Activated CD8-positive, alpha-beta memory T cell treated with anti-CD3 and anti-CD28 coated beads, Interleukin-2, amount 50 U/mL, for 1 hour (primary cell): ENCODE data around the gene NTM.
"Not testable (repeated sequence)": the region's sequence is repeated elsewhere in the genome, so short reads cannot be mapped to it uniquely, and the experiment has no call there.

Experiments used
- DNase-seq: peaks from one replicate; pipeline ENCODE4 v3.0.0-alpha.2; 2020; ENCODE audit errors: extremely low read depth

NTM gene

GRCh38 chr11:132045107-132045506 lies 674.7 kb downstream of the NTM start:
- no peak for DNase-seq

DNA sequence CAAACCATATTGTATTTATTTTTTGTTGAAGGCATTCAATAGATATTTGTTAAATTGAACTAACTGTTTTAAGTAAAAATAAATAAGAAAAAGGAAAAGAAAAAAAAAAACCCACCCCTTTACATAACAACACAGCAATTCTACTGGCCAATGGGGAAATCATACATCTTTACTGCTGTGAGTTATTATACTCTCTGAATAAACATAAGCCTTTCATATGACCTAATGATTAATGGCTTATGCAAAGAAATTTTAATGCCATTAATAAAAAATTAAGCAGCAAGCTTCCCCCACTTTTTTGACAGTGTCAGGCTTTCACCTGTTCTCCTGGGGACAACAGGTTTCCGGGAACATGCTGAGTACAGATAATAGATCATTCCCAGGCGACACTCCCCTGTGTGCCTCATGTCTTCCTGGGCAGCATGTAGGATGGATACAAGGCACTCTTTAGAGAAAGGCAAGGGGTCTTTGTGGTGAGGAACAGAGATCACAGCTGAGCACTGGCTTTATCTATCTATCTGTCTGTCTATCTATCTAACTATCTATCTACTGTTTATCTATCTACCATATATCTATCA lies 676.0 kb downstream of the NTM start:
- no peak for DNase-seq

DNA sequence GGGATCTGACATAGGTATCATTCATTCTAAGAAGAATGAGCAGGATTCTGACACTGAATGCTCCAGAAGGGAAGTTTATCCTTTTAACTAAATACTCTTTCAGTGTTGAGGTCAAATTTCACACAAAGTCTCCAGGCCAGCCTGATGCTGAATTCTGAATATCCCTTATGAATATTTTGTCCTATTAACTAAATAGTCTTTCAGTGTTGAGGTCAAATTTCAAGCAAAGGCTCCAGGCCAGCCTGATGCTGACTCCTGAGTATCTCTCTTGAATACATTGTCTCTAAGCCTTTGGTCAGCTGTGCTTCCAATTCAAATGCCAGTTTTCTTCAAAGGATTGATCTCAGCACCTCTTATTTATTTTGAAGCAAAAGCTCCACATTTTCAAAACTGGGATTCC lies 676.8 kb downstream of the NTM start:
- DNase-seq = no peak

DNA sequence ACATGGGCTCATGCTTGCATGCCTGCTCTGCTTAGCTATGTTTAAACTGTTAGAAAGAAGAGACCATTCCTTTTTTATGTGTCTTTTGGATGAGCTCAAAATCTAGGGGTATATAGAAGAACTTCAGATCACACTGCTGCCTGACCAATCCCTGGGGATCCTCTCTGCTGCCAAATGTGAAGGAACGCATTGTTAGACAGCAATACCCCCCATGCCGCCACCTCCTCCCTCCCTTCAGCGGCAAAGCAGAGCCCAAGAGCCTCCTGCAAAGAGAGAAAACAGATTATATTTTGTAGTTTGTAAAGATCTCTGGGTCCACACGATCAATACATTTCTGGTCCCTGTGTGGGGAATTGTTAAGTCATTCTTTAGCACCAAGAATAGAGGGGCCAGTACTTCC lies 677.6 kb downstream of the NTM start:
- DNase-seq = no peak

DNA sequence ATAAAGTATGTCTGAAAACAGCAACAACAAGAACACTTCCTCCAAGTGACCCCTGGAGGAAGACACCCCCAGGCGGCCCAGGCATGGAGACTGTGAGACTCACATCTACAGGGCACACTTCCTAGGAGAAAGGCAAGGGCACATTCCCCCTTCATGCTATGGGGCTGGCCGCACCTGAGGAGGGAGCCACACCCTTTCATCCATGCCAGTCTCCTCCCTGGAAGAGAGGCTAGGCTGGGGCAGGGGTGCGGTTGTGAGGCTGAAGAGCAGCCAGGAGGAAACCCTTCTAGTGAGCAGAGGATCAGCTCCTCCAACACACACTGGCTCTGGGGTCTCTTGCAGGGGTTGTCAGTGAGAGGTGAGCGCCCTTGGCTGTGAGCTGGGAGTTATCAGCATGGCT lies 678.8 kb downstream of the NTM start:
- no peak for DNase-seq

GRCh38 chr11:132050049-132050448 lies 679.6 kb downstream of the NTM start:
- DNase-seq = no peak

- no peak for DNase-seq
Observed at GRCh38 chr11:132050577-132051165, 680.3 kb downstream of the NTM start.

DNA sequence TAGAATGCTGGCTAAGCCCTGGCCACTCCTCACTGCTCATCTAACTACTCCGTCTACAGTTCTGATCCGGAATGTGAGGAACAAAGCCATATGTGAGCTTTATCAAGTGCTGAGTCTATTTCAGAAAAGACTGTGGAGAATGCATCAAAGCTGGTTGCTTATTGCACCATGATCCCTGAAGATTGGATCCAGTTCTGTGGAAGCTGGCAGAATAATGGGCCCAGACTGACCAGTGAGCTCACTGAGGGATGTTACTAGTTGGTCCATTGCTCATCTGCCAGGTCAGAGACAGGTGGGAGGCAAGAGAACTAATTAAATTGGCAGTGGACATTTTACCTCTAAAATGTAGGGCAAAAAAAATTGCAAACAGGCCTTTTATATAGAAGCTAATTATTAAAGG lies 681.3 kb downstream of the NTM start:
- no peak for DNase-seq

DNA sequence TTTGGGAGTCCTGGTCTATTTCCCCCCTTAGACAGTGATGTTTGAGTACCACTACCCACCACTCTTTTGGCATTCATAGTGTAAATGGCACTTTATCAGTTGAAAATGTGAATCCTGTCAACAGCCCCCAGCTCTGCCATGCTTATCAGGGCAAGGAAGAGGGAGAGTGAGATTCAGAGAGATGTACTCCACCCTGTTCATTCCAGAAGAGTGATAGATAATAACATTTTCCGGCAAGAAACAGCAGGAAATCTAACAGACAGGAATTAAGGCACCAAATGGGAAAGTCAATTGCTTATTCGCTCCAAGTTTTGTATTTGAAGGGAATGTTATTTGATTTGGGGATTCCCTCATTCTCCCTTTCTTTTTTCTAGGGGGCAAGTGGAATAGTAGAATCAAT lies 681.9 kb downstream of the NTM start:
- no peak for DNase-seq

GRCh38 chr11:132052904-132053303 lies 682.5 kb downstream of the NTM start:
- DNase-seq = no peak

- no peak for DNase-seq
Observed at GRCh38 chr11:132054822-132055221, 684.4 kb downstream of the NTM start.

GRCh38 chr11:132055296-132055695 lies 684.9 kb downstream of the NTM start:
- DNase-seq = no peak

- no peak for DNase-seq
Observed at GRCh38 chr11:132056689-132057088, 686.3 kb downstream of the NTM start.

GRCh38 chr11:132057266-132057665 lies 686.9 kb downstream of the NTM start:
- no peak for DNase-seq

GRCh38 chr11:132058211-132058772 lies 687.9 kb downstream of the NTM start:
- no peak for DNase-seq

GRCh38 chr11:132060567-132060966 lies 690.2 kb downstream of the NTM start:
- no peak for DNase-seq

GRCh38 chr11:132062031-132062430 lies 691.6 kb downstream of the NTM start:
- no peak for DNase-seq

DNA sequence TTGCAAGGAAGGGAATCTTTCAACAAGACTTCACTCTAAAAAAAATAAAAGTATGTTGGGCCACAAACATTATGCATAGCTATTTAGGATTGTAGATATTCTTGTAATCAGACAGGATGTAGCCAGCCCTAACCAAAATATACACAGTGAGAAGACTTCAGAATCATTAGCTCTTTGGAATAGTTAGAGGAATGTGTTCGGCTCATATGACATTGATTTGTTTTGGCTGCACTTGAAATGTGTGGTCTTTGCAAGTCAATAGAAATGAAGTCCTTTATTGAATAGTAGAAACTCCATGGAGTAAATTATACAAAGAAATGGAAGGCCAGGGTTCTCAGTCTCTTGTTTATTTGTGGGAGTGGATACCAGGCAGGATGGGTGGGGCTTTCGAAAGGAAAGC lies 692.1 kb downstream of the NTM start:
- DNase-seq = no peak

DNA sequence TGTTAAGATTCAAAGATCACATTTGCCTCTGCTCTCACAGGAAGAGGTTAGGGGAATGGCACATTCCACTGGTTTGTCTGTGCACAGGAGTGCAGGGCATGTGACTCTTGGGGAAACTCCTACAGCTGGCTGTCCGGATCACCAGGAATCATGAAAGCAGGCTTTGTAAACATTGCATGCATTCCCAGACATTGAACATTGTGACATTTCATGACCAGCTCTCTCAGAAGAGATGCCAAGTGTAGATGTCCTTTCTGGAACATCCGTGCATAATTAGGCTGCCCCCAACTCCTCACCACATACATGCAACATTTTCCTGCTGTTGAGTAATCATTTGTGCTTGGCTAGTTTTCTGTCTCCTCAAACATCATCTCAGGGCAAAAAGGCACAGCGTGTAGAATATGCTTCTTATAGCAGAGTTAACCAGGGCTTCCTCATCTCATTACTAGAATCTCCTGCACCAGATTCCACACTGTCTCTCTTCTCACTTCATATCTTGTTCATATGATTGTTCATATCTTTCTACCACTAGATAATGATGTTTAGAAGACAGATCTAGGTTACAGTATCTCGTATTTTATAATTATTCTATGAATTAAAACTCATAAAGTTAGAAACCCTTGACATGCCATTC lies 694.7 kb downstream of the NTM start:
- DNase-seq = no peak

GRCh38 chr11:132068556-132068955 lies 698.1 kb downstream of the NTM start:
- DNase-seq = no peak

GRCh38 chr11:132069593-132069992 lies 699.2 kb downstream of the NTM start:
- DNase-seq = not testable (repeated sequence)

DNA sequence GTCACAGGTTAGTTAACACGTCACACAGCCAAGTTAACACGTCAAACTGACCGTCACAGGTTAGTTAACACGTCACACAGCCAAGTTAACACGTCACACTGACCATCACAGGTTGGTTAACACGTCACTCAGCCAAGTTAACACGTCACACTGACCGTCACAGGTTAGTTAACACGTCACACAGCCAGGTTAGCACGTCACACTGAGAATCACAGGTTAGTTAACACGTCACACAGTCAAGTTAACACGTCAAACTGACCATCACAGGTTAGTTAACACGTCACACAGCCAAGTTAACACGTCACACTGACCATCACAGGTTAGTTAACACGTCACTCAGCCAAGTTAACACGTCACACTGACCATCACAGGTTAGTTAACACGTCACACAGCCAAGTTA lies 700.5 kb downstream of the NTM start:
- not testable (repeated sequence) for DNase-seq
